ENCODE data around the gene FLVCR1.

FLVCR1 gene

DNA sequence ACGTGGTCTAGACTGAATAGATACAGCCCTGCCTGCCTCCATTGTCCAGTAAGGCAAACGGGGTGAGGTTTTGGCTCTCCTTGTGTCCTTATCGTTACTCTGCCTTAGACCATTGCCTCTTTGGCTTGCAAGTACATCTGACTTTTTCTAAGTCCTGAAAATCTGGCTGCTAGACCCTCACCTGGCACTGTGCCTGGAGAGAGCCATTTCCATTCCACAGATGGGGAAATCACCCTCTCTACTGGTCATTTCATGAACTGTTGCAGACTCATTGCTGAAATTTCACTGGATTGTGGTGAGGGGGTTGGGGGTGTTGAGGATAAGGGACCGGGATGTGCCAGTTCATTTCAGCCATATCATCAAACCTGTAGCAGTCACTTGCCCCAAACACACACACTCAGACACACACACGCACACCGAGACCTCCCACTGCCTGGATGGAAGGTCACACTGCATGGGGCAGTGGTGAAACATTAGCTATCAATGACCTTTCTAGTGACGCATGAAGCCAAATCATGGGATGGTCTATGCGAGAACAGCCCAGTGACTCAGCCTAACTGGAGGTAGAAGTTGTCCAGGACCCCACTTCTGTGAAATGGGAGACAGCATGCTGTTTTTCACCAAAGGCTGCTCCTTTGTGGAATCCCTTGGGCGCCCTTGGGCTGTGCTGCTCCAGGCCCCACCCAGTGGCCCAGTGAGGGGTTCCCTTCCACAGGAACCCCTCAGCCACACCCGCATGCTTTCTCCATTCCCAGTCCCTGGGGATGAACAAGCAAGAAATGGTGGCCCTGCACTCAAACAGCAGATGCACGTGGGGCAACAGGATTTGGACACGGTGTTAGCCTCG is 57.4 kb downstream of the FLVCR1 start:
- no peak for DNase-seq (ENCODE audit: low read depth in 2 of 2)

GRCh38 chr1:212916481-212917133 is 58.5 kb downstream of the FLVCR1 start:
- DNase-seq (ENCODE audit: low read depth in 2 of 2) = no peak

DNA sequence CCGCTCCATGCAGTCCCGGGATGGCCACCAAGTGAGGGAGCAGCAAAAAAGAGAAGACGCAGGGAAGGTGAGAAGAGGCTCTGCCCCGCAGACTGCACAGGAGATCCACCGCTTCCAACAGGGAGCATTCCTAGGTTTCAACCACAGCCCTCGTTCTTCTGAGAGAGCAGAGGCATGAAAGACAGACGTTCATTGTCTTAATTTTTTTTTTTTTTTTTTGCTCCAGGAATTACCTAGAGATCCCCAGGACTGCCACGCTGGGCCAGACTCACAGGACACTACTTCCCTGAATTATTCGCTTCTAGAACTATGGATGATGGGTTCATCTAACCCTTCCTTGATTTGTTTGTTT is 59.0 kb downstream of the FLVCR1 start:
- DNase-seq (ENCODE audit: low read depth in 2 of 2) = no peak

- no peak for DNase-seq (ENCODE audit: low read depth in 2 of 2)
These were observed 59.8 kb downstream of the FLVCR1 start for GRCh38 chr1:212917858-212918257.

DNA sequence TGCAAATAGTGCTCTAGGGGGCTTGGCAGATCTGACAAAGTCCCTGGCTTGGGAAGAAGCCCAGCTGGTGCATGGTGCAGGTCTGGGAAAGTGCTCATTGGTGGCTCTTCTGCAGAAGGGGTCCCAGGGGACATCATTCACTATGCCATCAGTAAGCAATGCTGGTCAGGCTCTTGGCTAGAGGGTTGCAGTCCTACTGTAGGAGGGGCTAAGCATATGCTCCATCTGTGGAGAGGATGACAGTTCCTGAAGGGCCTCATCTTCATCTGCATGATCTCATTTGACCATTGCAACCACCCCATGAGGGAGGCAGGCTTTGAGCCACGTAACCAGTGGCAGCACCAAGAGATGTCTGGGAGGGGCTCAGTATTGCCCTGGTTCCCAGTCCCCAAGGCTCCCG is 60.7 kb downstream of the FLVCR1 start:
- no peak for DNase-seq (ENCODE audit: low read depth in 2 of 2)

GRCh38 chr1:212920246-212920645 is 62.2 kb downstream of the FLVCR1 start:
- DNase-seq (ENCODE audit: low read depth in 2 of 2) = no peak

GRCh38 chr1:212920896-212921295 is 62.8 kb downstream of the FLVCR1 start:
- DNase-seq (ENCODE audit: low read depth in 2 of 2) = no peak

GRCh38 chr1:212922016-212922415 is 63.9 kb downstream of the FLVCR1 start:
- no peak for DNase-seq (ENCODE audit: low read depth in 2 of 2)

DNA sequence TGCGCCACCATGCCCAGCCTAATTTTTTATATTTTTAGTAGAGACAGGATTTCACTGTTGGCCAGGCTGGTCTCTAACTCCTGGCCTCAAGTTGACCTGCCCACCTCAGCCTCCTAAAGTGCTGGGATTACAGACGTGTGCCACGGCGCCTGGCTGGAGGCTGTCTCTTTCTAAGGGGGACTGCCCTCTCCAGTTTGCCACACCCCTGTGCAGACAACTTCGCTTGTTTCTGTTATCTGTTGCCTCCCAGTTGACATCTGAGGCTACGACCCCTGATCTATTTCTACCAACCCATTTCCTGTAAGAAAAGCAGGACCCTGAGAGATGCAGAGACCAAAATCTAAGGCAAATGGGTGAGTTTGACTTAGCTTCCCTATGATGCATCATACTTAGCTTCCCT is 68.3 kb downstream of the FLVCR1 start:
- DNase-seq (ENCODE audit: low read depth in 2 of 2) = no peak

- DNase-seq (ENCODE audit: low read depth in 2 of 2) = no peak
These were observed 70.5 kb downstream of the FLVCR1 start for GRCh38 chr1:212928323-212929291.

DNA sequence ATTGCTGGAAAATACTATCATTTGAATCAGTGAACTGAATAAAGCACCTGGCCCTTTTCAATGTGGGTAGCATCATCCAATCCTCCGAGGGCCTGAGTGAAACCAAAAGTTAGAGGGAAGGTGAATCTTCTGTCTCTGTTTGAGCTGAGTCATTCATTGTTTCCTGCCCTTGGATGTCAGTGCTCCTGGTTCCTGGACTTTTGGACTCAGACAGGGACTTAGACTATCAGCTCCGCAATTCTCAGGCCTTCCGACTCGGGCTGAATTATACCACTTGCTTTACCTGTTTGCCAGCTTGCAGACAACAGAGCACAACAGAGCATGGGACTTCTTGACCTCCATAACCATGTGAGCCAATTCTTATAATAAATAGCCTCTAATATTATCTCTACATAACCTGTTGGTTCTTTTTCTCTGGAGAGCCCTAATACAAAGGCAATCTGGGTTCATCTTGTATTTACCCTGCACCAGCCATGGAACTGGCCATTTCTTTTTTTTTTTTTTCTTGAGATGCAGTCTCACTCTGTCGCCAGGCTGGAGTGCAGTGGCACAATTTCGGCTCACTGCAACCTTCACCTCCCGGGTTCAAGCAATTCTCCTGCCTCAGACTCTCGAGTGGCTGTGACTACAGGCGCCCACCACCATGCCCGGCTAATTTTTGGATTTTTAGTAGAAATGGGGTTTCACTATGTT is 73.1 kb downstream of the FLVCR1 start:
- DNase-seq (ENCODE audit: low read depth in 2 of 2) = no peak

- DNase-seq (ENCODE audit: low read depth in 2 of 2) = no peak
These were observed 75.9 kb downstream of the FLVCR1 start for GRCh38 chr1:212933815-212934471.

DNA sequence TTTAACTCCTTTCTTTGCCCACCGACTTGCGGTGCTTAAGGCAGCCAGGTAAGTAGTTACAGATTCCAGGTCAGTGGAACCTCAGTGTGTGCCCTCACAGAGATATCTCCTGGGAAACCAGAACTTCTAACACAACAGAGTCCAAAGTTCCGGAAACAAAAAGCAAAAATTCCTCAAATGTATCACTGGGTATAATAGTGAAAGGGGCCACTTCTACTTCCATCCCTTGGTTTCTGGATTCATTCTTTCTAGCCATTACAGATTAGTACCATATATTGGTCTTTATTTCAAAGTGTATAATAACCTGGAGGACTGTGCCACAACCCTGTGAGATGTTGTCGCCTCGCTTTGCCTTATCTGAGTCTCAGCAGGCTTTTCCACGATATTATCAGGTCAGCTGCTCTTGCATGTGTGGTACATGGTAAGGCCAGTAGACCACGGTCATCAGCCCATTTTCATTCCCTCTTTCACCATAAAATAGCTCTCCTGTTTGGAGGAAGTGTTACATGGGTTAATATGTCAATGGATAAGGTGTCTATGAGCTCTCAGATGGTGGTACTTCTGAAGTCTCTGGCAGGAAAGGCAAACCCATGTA is 77.4 kb downstream of the FLVCR1 start:
- no peak for DNase-seq (ENCODE audit: low read depth in 2 of 2)

DNA sequence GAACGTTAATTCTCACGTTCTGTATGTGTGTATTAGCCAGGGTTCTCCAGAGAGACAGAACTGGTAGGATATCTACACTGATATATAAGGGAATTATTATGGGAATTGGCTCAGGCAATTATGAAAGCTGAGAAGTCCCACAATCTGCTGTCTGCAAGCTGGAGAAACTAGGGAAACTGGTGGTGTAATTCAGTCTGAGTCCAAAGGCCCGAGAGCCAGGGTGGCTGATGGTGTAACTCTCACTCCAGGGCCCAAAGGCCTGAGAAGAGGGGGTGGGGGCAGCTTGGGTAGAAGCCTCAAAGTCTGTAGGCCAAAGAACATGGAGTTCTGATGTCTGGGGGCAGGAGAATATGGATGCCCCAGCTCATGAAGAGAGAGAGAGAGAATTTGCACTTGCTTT is 79.0 kb downstream of the FLVCR1 start:
- no peak for DNase-seq (ENCODE audit: low read depth in 2 of 2)

DNA sequence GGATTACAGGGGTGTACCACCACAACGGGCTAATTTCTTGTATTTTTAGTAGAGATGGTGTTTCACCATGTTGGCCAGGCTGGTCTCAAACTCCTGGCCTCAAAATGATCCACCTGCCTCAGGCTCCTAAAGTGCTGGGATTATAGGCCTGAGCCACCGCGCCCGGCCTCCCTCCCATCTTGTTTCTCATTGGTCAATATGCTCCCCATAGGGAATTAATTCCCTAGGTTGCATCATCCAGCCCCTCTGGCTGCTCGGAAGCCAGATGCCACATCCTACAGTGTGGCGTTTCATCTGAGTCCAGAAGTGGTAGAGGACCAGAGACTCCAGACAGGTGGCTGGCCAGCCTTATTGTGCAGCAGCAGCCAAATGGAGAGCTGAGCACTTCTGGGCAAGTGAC is 80.8 kb downstream of the FLVCR1 start:
- no peak for DNase-seq (ENCODE audit: low read depth in 2 of 2)

DNA sequence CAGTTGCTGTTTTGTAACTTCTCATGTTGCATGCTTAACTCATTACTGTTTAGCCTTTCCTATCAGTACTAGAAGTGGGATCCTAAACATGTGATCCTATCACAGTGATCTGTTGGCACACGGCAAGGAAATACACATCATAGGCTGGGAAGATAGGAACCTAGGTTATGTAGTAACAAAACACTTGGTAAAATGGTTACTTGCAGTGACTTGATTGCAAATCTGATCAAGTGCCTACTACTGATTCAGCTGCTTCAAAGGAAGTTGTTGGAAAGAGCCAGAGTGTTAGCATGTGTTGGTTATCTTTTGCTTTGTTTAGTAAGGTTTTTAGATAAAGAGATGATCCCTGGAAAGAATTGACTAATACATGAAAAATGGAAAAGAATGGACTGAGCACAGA is 83.4 kb downstream of the FLVCR1 start:
- DNase-seq (ENCODE audit: low read depth in 2 of 2) = no peak

GRCh38 chr1:212942679-212943392 is 84.8 kb downstream of the FLVCR1 start:
- DNase-seq (ENCODE audit: low read depth in 2 of 2) = no peak

DNA sequence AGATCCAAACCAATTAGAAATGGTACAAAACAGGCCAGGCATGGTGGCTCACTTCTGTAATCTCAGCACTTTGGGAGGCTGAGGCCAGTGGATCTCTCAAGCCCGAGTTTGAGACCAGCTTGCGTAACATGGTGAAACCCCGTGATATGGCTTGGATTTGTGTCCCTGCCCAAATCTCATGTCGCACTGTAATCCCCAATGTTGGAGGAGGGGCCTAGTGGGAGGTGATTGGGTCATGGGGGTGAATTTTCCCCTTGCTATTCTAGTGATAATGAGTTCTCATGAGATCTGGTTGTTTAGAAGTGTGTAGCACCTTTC is 85.3 kb downstream of the FLVCR1 start:
- DNase-seq (ENCODE audit: low read depth in 2 of 2) = no peak

GRCh38 chr1:212944229-212944901 is 86.3 kb downstream of the FLVCR1 start:
- DNase-seq (ENCODE audit: low read depth in 2 of 2) = no peak

DNA sequence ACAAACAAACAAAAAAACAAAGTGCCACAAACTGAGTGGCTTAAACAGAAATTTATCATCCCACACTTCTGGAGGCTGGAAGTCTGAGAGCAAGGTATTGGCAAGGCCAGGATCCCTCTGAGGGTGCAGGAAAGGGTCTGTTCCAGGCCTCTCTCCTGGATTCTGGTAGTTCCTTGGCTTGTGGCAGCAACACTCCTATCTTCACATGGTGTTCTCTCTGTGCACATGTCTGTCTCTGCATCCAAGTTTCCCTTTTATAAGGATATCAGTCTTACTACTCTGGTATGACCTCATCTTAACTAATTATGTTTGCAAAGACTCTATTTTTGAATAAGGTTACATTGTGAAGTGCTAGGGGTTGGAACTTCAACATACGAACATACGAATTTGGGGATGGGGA is 87.0 kb downstream of the FLVCR1 start:
- DNase-seq (ENCODE audit: low read depth in 2 of 2) = no peak
